Ascending aorta (tissue), 2 donors: ENCODE data around the gene C1orf50. TPM values are rescaled to one million over a fixed set of nuclear protein-coding genes. Genes with fewer than 3 reads are reported as not detected.

Experiments used
- DNase-seq, 2 donors: peaks; one replicate each; pipeline ENCODE4 v3.0.0-alpha.2; 2019; ENCODE audit warnings: low spot score in 2 of 2
- H3K27ac ChIP-seq, 2 donors: fragments of 200-600 bp; sonication (generic); one replicate each; pipeline ENCODE4 v1.5.1; 2016 to 2017; ENCODE audit warnings: mild to moderate bottlenecking in 1 of 2
- H3K27me3 ChIP-seq: fragments of 200-600 bp; sonication (generic); one replicate; pipeline ENCODE4 v1.5.1; 2017
- H3K36me3 ChIP-seq, 2 donors: fragments of 200-600 bp; sonication (generic); one replicate each; pipeline ENCODE4 v1.5.1; 2016
- H3K4me1 ChIP-seq, 2 donors: fragments of 200-600 bp; sonication (generic); one replicate each; pipeline ENCODE4 v1.5.1; 2016 to 2017; ENCODE audit warnings: mild to moderate bottlenecking in 1 of 2
- H3K4me3 ChIP-seq, 2 donors: fragments of 200-600 bp; sonication (generic); one replicate each; pipeline ENCODE4 v1.5.1; 2016 to 2017; ENCODE audit warnings: mild to moderate bottlenecking in 1 of 2
- H3K9me3 ChIP-seq, 2 donors: fragments of 200-600 bp; sonication (generic); one replicate each; pipeline ENCODE4 v1.5.1; 2016
- CTCF ChIP-seq, 3 experiments: fragments of 200-600 bp in 2 of 3; fragments of 450-650 bp in 1 of 3; sonication (generic) in 2 of 3; IDR thresholded peaks; one replicate each; pipeline ENCODE4 v1.5.1; 2016 to 2019; ENCODE audit warnings: antibody characterized with exemption in 3 of 3, mild to moderate bottlenecking in 1 of 3, moderate library complexity in 1 of 3
- intact Hi-C: fragments of 100-400 bp; cut with DNase I; formaldehyde crosslinking; loops from one replicate; pipeline ENCODE4 v1.15.1; 2023
- total RNA-seq: library from RNA; depleted of rRNA; stranded (reverse); fragments of >200 nt; gene quantifications from one replicate; pipeline ENCODE4 v1.1.0, GENCODE V29; 2016

The C1orf50 gene
- total RNA-seq, 1 donor from 2014 or later = 0.64 TPM

- Histone ChIP-seq H3K9me3 (no peaks in the 10 kb centered on the region), H3K27me3 (no peaks in the 10 kb centered on the region), H3K27ac (no peak overlapping the region), H3K4me3 (no peak overlapping the region), H3K36me3 (no peaks in the 10 kb centered on the region), H3K4me1 (no peaks in the 10 kb centered on the region)
- intact Hi-C loops = no loop called here
- no peak for DNase-seq
- no peak for TF ChIP-seq CTCF (IDR thresholded peaks at IDR 0.05)
Observed at GRCh38 chr1:42793824-42794223, 26.8 kb downstream of the C1orf50 start.

- TF ChIP-seq CTCF (IDR thresholded peaks at IDR 0.05) = no peak
- intact Hi-C loops = no loop called here
- Histone ChIP-seq H3K9me3 (no peaks in the 10 kb centered on the region), H3K36me3 (no peaks in the 10 kb centered on the region), H3K27ac (no peak overlapping the region), H3K4me3 (no peak overlapping the region), H3K27me3 (no peaks in the 10 kb centered on the region), H3K4me1 (no peaks in the 10 kb centered on the region)
- no peak for DNase-seq
Observed at GRCh38 chr1:42797414-42797813, 30.4 kb downstream of the C1orf50 start.

GRCh38 chr1:42797979-42798378 lies 30.9 kb downstream of the C1orf50 start:
- H3K9me3 ChIP-seq = no peaks in the 10 kb centered on the region

DNA sequence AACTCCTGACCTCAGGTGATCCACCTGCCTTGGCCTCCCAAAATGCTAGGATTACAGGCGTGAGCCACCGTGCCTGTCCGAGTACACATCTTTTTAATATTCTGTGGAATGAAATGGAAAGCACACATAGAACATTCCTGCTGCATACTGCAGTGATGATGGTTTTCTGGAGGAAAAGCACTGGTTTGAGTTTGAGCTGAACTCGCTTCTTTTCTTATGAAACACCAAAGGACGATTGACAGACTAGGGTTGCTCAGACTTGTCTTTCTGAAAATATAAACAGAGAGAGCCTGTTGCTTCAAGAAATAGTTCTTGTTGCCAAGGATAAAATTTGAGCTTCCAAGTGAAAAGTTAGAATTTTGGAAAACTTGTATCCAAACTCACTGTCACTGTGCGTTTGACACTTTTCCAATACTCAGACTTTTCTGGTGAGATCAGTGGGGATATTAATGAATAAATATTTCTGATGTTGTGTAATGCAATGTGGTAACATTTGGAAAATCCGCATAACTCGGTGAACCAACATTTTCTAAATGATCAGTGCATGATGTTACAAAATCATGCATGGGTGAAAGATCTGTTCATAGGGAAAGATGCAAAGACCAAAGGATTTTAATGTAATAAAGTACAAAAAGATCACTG lies 34.9 kb downstream of the C1orf50 start:
- H3K27ac ChIP-seq = no peak overlapping the region
- intact Hi-C loops = no loop called here
- H3K36me3 ChIP-seq = no peaks in the 10 kb centered on the region
- H3K9me3 ChIP-seq = no peaks in the 10 kb centered on the region
- H3K27me3 ChIP-seq = no peaks in the 10 kb centered on the region
- H3K4me1 ChIP-seq = no peaks in the 10 kb centered on the region
- no peak for DNase-seq
- H3K4me3 ChIP-seq = no peak overlapping the region
- TF ChIP-seq CTCF (IDR thresholded peaks at IDR 0.05) = no peak

More at GRCh38 chr1:42797979-42798378, 30.9 kb downstream of the C1orf50 start:
- Histone ChIP-seq H3K4me3 (no peak overlapping the region), H3K27ac (no peak overlapping the region), H3K27me3 (no peaks in the 10 kb centered on the region), H3K4me1 (no peaks in the 10 kb centered on the region), H3K36me3 (no peaks in the 10 kb centered on the region)
- TF ChIP-seq CTCF (IDR thresholded peaks at IDR 0.05) = no peak
- intact Hi-C loops = no loop called here
- no peak for DNase-seq

DNA sequence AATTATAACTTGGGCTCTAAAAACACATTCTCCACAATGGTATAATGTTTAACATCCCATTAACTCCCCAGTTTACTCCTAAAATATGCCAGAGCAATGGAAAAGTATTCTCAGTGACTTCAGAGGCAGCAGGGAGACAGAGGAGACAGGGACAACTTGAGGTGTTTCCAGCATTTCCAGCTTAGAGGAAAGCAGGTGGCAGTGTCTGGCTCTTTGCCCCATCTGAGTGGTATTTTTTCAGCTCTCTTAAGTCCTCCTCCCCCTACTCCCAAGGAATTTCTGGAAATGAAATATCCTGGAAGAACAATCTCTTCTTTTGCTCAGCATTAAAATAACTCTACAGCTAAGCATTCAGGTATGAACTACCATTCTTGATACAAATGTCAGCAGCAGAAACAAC lies 39.1 kb downstream of the C1orf50 start:
- H3K4me3 ChIP-seq = no peak overlapping the region
- H3K27ac ChIP-seq = no peak overlapping the region
- H3K4me1 ChIP-seq = no peaks in the 10 kb centered on the region
- peaks cover 3 to 6% of the 10 kb centered on the region in 2 donors for H3K36me3 ChIP-seq
- no peaks in the 10 kb centered on the region for H3K27me3 ChIP-seq
- no peaks in the 10 kb centered on the region for H3K9me3 ChIP-seq
- TF ChIP-seq CTCF (IDR thresholded peaks at IDR 0.05) = no peak
- intact Hi-C loops = no loop called here
- DNase-seq = no peak

GRCh38 chr1:42806593-42806992 lies 39.5 kb downstream of the C1orf50 start:
- Histone ChIP-seq H3K27me3 (no peaks in the 10 kb centered on the region), H3K4me3 (no peak overlapping the region), H3K27ac (no peak overlapping the region), H3K9me3 (no peaks in the 10 kb centered on the region), H3K36me3 (peaks cover 3 to 9% of the 10 kb centered on the region in 2 donors), H3K4me1 (no peaks in the 10 kb centered on the region)
- intact Hi-C loops = no loop called here
- no peak for TF ChIP-seq CTCF (IDR thresholded peaks at IDR 0.05)
- no peak for DNase-seq
